Kidney (tissue), 14 donors: ENCODE measurements around the gene SRGAP3. TPM values are rescaled to one million over a fixed set of nuclear protein-coding genes. Genes with fewer than 3 reads are reported as not detected.

Experiments
- DNase-seq, 5 donors: peaks; one replicate each; pipeline ENCODE4 v3.0.0-alpha.2; 2013 to 2020
- FAIRE-seq: peaks from 2 replicates; lab custom pipeline; 2012; peaks lifted over from hg19 to GRCh38; lab: Jason Lieb, UNC
- H3K27ac ChIP-seq, 2 donors: one replicate each; pipeline ENCODE4 v1.7.0; 2013; ENCODE audit warnings: low read depth in 2 of 2, low read length in 2 of 2, inconsistent platforms in 1 of 2
- H3K27me3 ChIP-seq: one replicate; pipeline ENCODE4 v1.7.1; 2013; ENCODE audit warnings: low read length, inconsistent platforms; ENCODE audit not compliant: control insufficient read depth, insufficient read depth
- H3K36me3 ChIP-seq, 3 donors: one replicate each; pipeline versions ENCODE4 v1.7.0 to v1.7.1; 2013; ENCODE audit warnings: low read length in 3 of 3, control low read depth in 1 of 3, inconsistent platforms in 1 of 3; ENCODE audit not compliant: insufficient read depth in 3 of 3, control insufficient read depth in 2 of 3
- H3K4me1 ChIP-seq, 3 donors: one replicate each; pipeline versions ENCODE4 v1.7.0 to v1.7.1; 2013; ENCODE audit warnings: low read length in 3 of 3, inconsistent platforms in 1 of 3, low read depth in 1 of 3; ENCODE audit not compliant: control insufficient read depth in 2 of 3, insufficient read depth in 2 of 3
- H3K4me3 ChIP-seq, 3 donors: one replicate each; pipeline versions ENCODE4 v1.7.0 to v1.8.1; 2013; ENCODE audit warnings: low read length in 3 of 3, control low read depth in 1 of 3, inconsistent platforms in 1 of 3
- H3K9ac ChIP-seq, 3 donors: one replicate each; pipeline versions ENCODE4 v1.7.0 to v1.7.1; 2013; ENCODE audit warnings: low read length in 3 of 3, control low read depth in 1 of 3, inconsistent platforms in 1 of 3
- H3K9me3 ChIP-seq, 3 donors: one replicate each; pipeline versions ENCODE4 v1.7.0 to v1.7.1; 2013; ENCODE audit warnings: low read length in 3 of 3, control low read depth in 1 of 3, inconsistent platforms in 1 of 3; ENCODE audit not compliant: control insufficient read depth in 2 of 3, insufficient read depth in 1 of 3
- CTCF ChIP-seq: IDR thresholded peaks from 3 replicates; pipeline ENCODE4 v1.5.1; 2012; ENCODE audit warnings: mild to moderate bottlenecking, moderate library complexity, borderline replicate concordance; ENCODE audit not compliant: insufficient read depth; ENCODE audit errors: extremely low read depth
- intact Hi-C: fragments of 100-400 bp; cut with DNase I; formaldehyde crosslinking; loops from one replicate; pipeline ENCODE4 v1.11.1; 2022
- polyA plus RNA-seq: library from polyadenylated mRNA; stranded (reverse); fragments of 350-450 nt; fragmentation: Illumina TruSeq; extraction: RNeasy Lipid Tissue Mini Kit (QIAGEN cat#74804); gene quantifications from one replicate; pipeline ENCODE4 v1.2.3, GENCODE V29; 2014; ENCODE audit warnings: low read depth, low replicate concordance; ENCODE audit not compliant: insufficient read depth
- total RNA-seq: library from RNA; stranded (reverse); fragmentation: NEBNext Ultra II Directional; extraction: Animal tissue kit (Norgen Biotek cat#: 25700); gene quantifications from one replicate; pipeline ENCODE4 v1.2.1, GENCODE V29; 2021
- donor health status: control.
- donor health status: control.
- donor health status: control.
- donor health status: control.
- donor health status: control.
- donor health status: DM: yes; HTN: yes; CAD: no.
- donor health status: Normal renal cell carcinoma (clear cell type).

Gene SRGAP3
- total and polyA plus RNA-seq, 2 donors from 2014 or later: 4.1 to 24.3 TPM

GRCh38 chr3:9161298-9161697, 88.1 kb downstream of the SRGAP3 start:
- Histone ChIP-seq H3K27me3 (no peaks in the 10 kb centered on the region), H3K4me1 (no peaks in the 10 kb centered on the region), H3K27ac (no peak overlapping the region), H3K4me3 (no peak overlapping the region), H3K9ac (no peak overlapping the region), H3K36me3 (no peaks in the 10 kb centered on the region), H3K9me3 (no peaks in the 10 kb centered on the region)
- FAIRE-seq: no peak
- DNase-seq: no peak
- intact Hi-C loops: no loop called here
- no peak for TF ChIP-seq CTCF

GRCh38 chr3:9158865-9159630, 90.4 kb downstream of the SRGAP3 start:
- intact Hi-C loops: no loop called here
- no peak overlapping the region for H3K4me3 ChIP-seq
- H3K9ac ChIP-seq: no peak overlapping the region
- H3K4me1 ChIP-seq: no peaks in the 10 kb centered on the region
- H3K27ac ChIP-seq: no peak overlapping the region
- no peaks in the 10 kb centered on the region for H3K9me3 ChIP-seq
- DNase-seq: no peak
- FAIRE-seq: no peak
- no peaks in the 10 kb centered on the region for H3K27me3 ChIP-seq
- no peak for TF ChIP-seq CTCF
- H3K36me3 ChIP-seq: no peaks in the 10 kb centered on the region

GRCh38 chr3:9157651-9158362, 91.6 kb downstream of the SRGAP3 start:
- no peak for TF ChIP-seq CTCF
- no peak for FAIRE-seq
- Histone ChIP-seq H3K4me3 (no peak overlapping the region), H3K9me3 (no peaks in the 10 kb centered on the region), H3K4me1 (no peaks in the 10 kb centered on the region), H3K27me3 (no peaks in the 10 kb centered on the region), H3K9ac (no peak overlapping the region), H3K27ac (no peak overlapping the region), H3K36me3 (no peaks in the 10 kb centered on the region)
- intact Hi-C loops: no loop called here
- no peak for DNase-seq
